ENCODE measurements around the gene OCLN. TPM values are rescaled to one million over a fixed set of nuclear protein-coding genes. Genes with fewer than 3 reads are reported as not detected.

OCLN gene
- total RNA-seq, 1 experiment from 2014 or later: 56.7 TPM

DNA sequence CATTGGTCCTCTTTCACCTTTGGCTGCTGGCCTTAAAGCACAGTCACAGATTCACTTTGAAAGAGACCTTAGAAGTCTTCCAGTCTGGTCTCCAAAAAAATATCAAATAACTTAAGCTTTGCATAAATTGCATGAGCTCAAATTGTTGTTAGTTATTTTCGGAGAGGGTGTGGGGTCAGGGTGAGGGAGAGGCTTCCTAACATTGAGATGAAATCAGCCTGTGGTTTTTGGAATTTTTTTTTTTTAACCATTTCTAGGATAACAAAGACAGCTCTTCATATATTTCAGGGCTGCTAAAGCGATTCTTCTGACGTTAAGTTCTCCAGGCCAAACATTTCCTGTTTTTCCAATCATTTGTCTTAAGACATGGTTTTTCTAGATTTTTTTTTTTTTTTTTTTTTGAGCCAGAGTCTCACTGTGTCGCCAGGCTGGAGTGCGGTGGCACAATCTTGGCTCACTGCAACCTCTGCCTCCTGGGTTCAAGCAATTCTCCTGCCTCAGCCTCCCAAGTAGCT lies 4.5 kb downstream of the OCLN start (continued):
- TF ChIP-seq FOSL1 (IDR thresholded peaks at IDR 0.05; ENCODE audit: low read depth) (no peak), ELF1 (IDR thresholded peaks at IDR 0.05; ENCODE audit: borderline replicate concordance, low read depth) (no peak), REST (IDR thresholded peaks at IDR 0.05; ENCODE audit: low read depth) (no peak), CEBPB (IDR thresholded peaks at IDR 0.05; ENCODE audit: low read depth) (no peak), SIN3A (IDR thresholded peaks at IDR 0.05; ENCODE audit: low read depth) (no peak), ZNF274 (IDR thresholded peaks at IDR 0.05; ENCODE audit: low read depth, low read length) (no peak), EZH2 (IDR thresholded peaks at IDR 0.05) (no peak)
- TF ChIP-seq, protein P1, sequence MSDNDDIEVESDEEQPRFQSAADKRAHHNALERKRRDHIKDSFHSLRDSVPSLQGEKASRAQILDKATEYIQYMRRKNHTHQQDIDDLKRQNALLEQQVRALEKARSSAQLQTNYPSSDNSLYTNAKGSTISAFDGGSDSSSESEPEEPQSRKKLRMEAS (IDR thresholded peaks at IDR 0.05): no peak

GRCh38 chr5:69498384-69498783 lies 5.8 kb downstream of the OCLN start:
- DNase-seq (ENCODE audit: low read depth, low spot score) (no peak), ATAC-seq (no peak)
- POLR2A ChIA-PET: no interaction called here
- Histone ChIP-seq H3K9me3 (ENCODE audit: control insufficient read depth in 1 of 2, insufficient read depth in 1 of 2, low read depth in 1 of 2, low read length in 2 of 2) (no peaks in the 10 kb centered on the region), H3K4me1 (ENCODE audit: control insufficient read depth in 1 of 2, insufficient read depth in 2 of 2, low read length in 2 of 2) (peaks cover 52 to 83% of the 10 kb centered on the region in 2 experiments), H3K27ac (ENCODE audit: low read depth, low read length) (no peak overlapping the region), H3K4me2 (ENCODE audit: low read length) (peak overlapping the region; percentile 24; the same call in 1 of the 2 replicates), H2AFZ (ENCODE audit: low read depth, low read length, poor library complexity, severe bottlenecking) (no peak overlapping the region), H3K27me3 (ENCODE audit: insufficient read depth, low read length) (no peaks in the 10 kb centered on the region), H3K4me3 (replicated peaks in 1 of 2; ENCODE audit: low read depth in 1 of 2, low read length in 2 of 2) (no peak overlapping the region), H3K9me2 (ENCODE audit: insufficient read depth) (no peaks in the 10 kb centered on the region), H3K79me2 (ENCODE audit: insufficient read depth, low read length) (peaks cover 97% of the 10 kb centered on the region), H3K9ac (ENCODE audit: low read length) (no peak overlapping the region), H4K20me1 (ENCODE audit: insufficient read depth) (no peaks in the 10 kb centered on the region), H3K36me3 (ENCODE audit: control insufficient read depth in 1 of 2, insufficient read depth in 2 of 2, low read length in 2 of 2) (no peaks in the 10 kb centered on the region)
- intact Hi-C loops (cut with micrococcal nuclease): no loop called here
- TF ChIP-seq EGR1 (IDR thresholded peaks at IDR 0.05; ENCODE audit: low read depth): no peak
- CTCF ChIA-PET: no interaction called here
- BruUV-seq (replicated peaks): no TSS peak
- RAD21 ChIA-PET (ENCODE audit: low non-redundant PET in 1 of 2, low total read pairs in 2 of 2, uncharacterized antibody in 2 of 2, unreplicated experiment in 2 of 2): no interaction called here
